WTC11 (cell line): Measurements from ENCODE around the gene FDXR.

Experiments
- CREB1 ChIP-seq: sonication (generic); formaldehyde crosslinking; IDR thresholded peaks from 2 replicates; pipeline ENCODE4 v1.8.0; 2023; ENCODE audit warnings: mild to moderate bottlenecking, missing genetic modification reagents
- FOXJ3 ChIP-seq: sonication (generic); formaldehyde crosslinking; IDR thresholded peaks from 2 replicates; pipeline ENCODE4 v1.9.0; 2021; ENCODE audit warnings: missing genetic modification reagents, mild to moderate bottlenecking, borderline replicate concordance
- FOXK1 ChIP-seq: sonication (generic); formaldehyde crosslinking; IDR thresholded peaks from 2 replicates; pipeline ENCODE4 v1.8.0; 2022; ENCODE audit warnings: mild to moderate bottlenecking, moderate library complexity, missing genetic modification reagents
- NFYB ChIP-seq: sonication (generic); formaldehyde crosslinking; conservative IDR thresholded peaks from 2 replicates; pipeline ENCODE4 v1.8.0; 2022; ENCODE audit warnings: low read depth, missing genetic modification reagents
- NR3C1 ChIP-seq: sonication (generic); formaldehyde crosslinking; conservative IDR thresholded peaks from 2 replicates; pipeline ENCODE4 v1.8.1; 2023; ENCODE audit warnings: low read depth, mild to moderate bottlenecking, missing genetic modification reagents
- SMAD3 ChIP-seq: sonication (generic); formaldehyde crosslinking; IDR thresholded peaks from 2 replicates; pipeline ENCODE4 v1.8.0; 2022; ENCODE audit warnings: missing genetic modification reagents, mild to moderate bottlenecking, borderline replicate concordance
- SP1 ChIP-seq: sonication (generic); formaldehyde crosslinking; conservative IDR thresholded peaks from 2 replicates; pipeline ENCODE4 v1.8.1; 2022; ENCODE audit warnings: missing genetic modification reagents
- ZNF121 ChIP-seq: sonication (generic); formaldehyde crosslinking; IDR thresholded peaks from 2 replicates; pipeline ENCODE4 v1.8.0; 2023; ENCODE audit warnings: missing genetic modification reagents
- TF ChIP-seq, protein P1 (sequence below): sonication (generic); formaldehyde crosslinking; IDR thresholded peaks from 2 replicates; pipeline ENCODE4 v1.8.0; 2022; ENCODE audit warnings: mild to moderate bottlenecking, missing genetic modification reagents
- TF ChIP-seq, protein P2 (sequence below): fragments of 200-600 bp; IDR thresholded peaks from 2 replicates; pipeline ENCODE4 v1.8.0; 2022; ENCODE audit warnings: antibody characterized with exemption
- TF ChIP-seq, protein P3 (sequence below): sonication (generic); formaldehyde crosslinking; conservative IDR thresholded peaks from 2 replicates; pipeline ENCODE4 v1.8.1; 2022; ENCODE audit warnings: mild to moderate bottlenecking, missing genetic modification reagents
- TF ChIP-seq, protein P4 (sequence below): sonication (generic); formaldehyde crosslinking; conservative IDR thresholded peaks from 2 replicates; pipeline ENCODE4 v1.8.1; 2023; ENCODE audit warnings: mild to moderate bottlenecking, low read depth, missing genetic modification reagents, moderate library complexity
- TF ChIP-seq, protein P5 (sequence below): sonication (generic); formaldehyde crosslinking; IDR thresholded peaks from 2 replicates; pipeline ENCODE4 v1.8.1; 2023; ENCODE audit warnings: mild to moderate bottlenecking, missing genetic modification reagents, moderate library complexity
- TF ChIP-seq, protein P6 (sequence below): sonication (generic); formaldehyde crosslinking; IDR thresholded peaks from 2 replicates; pipeline ENCODE4 v1.8.1; 2022; ENCODE audit warnings: low read depth, mild to moderate bottlenecking, moderate library complexity, missing genetic modification reagents, borderline replicate concordance

DNA sequence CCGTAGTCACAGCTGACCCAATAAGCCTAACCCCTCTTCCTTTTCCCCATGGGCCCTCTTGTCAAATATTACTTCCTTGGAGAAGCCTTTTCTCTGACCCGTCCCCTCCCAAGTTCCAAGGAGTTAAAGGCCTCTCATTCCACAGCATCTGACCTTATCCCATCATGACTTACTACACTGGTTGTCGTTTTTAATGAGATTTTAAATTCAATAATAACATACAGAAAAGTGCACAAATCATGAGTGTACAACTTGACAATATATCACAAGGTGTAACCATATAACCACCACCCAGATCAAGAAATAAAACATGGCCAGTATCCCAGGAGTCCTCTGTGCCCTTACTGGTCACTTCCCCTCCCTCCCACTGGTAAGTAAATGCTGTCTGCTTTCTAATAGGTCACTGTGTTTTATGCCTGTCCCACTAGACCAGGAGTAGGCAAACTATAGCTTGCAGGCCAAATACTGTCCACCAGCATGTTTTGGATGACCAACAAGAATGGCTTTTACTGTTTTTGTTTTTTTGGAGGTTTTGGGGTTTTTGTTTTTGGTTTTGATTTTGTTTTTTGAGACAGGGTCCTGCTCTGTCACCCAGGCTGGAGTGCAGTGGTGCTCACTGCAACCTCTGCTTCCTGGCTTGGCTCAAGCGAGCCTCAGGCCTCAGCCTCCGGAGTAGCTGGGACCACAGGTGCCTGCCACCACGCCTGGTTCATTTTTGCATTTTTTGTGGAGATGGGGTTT lies 1.2 kb upstream of the FDXR start:
- TF ChIP-seq, protein P1, sequence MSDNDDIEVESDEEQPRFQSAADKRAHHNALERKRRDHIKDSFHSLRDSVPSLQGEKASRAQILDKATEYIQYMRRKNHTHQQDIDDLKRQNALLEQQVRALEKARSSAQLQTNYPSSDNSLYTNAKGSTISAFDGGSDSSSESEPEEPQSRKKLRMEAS (CRISPR knock-in tag), result no peak
- TF ChIP-seq ZNF121 (no peak), NFYB (CRISPR knock-in tag) (no peak), FOXK1 (CRISPR knock-in tag) (no peak), SP1 (CRISPR knock-in tag) (no peak), NR3C1 (CRISPR knock-in tag) (no peak), SMAD3 (CRISPR knock-in tag) (no peak), CREB1 (CRISPR knock-in tag) (no peak), FOXJ3 (CRISPR knock-in tag) (no peak)
- TF ChIP-seq, protein P2, sequence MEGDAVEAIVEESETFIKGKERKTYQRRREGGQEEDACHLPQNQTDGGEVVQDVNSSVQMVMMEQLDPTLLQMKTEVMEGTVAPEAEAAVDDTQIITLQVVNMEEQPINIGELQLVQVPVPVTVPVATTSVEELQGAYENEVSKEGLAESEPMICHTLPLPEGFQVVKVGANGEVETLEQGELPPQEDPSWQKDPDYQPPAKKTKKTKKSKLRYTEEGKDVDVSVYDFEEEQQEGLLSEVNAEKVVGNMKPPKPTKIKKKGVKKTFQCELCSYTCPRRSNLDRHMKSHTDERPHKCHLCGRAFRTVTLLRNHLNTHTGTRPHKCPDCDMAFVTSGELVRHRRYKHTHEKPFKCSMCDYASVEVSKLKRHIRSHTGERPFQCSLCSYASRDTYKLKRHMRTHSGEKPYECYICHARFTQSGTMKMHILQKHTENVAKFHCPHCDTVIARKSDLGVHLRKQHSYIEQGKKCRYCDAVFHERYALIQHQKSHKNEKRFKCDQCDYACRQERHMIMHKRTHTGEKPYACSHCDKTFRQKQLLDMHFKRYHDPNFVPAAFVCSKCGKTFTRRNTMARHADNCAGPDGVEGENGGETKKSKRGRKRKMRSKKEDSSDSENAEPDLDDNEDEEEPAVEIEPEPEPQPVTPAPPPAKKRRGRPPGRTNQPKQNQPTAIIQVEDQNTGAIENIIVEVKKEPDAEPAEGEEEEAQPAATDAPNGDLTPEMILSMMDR, result no peak
- TF ChIP-seq, protein P3, sequence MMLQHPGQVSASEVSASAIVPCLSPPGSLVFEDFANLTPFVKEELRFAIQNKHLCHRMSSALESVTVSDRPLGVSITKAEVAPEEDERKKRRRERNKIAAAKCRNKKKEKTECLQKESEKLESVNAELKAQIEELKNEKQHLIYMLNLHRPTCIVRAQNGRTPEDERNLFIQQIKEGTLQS, result no peak
- TF ChIP-seq, protein P4, sequence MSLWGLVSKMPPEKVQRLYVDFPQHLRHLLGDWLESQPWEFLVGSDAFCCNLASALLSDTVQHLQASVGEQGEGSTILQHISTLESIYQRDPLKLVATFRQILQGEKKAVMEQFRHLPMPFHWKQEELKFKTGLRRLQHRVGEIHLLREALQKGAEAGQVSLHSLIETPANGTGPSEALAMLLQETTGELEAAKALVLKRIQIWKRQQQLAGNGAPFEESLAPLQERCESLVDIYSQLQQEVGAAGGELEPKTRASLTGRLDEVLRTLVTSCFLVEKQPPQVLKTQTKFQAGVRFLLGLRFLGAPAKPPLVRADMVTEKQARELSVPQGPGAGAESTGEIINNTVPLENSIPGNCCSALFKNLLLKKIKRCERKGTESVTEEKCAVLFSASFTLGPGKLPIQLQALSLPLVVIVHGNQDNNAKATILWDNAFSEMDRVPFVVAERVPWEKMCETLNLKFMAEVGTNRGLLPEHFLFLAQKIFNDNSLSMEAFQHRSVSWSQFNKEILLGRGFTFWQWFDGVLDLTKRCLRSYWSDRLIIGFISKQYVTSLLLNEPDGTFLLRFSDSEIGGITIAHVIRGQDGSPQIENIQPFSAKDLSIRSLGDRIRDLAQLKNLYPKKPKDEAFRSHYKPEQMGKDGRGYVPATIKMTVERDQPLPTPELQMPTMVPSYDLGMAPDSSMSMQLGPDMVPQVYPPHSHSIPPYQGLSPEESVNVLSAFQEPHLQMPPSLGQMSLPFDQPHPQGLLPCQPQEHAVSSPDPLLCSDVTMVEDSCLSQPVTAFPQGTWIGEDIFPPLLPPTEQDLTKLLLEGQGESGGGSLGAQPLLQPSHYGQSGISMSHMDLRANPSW (CRISPR knock-in tag), result no peak
- TF ChIP-seq, protein P5, sequence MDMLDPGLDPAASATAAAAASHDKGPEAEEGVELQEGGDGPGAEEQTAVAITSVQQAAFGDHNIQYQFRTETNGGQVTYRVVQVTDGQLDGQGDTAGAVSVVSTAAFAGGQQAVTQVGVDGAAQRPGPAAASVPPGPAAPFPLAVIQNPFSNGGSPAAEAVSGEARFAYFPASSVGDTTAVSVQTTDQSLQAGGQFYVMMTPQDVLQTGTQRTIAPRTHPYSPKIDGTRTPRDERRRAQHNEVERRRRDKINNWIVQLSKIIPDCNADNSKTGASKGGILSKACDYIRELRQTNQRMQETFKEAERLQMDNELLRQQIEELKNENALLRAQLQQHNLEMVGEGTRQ (CRISPR knock-in tag), result no peak
- TF ChIP-seq, protein P6, sequence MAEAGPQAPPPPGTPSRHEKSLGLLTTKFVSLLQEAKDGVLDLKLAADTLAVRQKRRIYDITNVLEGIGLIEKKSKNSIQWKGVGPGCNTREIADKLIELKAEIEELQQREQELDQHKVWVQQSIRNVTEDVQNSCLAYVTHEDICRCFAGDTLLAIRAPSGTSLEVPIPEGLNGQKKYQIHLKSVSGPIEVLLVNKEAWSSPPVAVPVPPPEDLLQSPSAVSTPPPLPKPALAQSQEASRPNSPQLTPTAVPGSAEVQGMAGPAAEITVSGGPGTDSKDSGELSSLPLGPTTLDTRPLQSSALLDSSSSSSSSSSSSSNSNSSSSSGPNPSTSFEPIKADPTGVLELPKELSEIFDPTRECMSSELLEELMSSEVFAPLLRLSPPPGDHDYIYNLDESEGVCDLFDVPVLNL (CRISPR knock-in tag), result no peak
